Hepatic stellate cell (primary cell): ENCODE data around the gene SORL1-AS1.
A peak's percentile ranks its signal among the peaks of the same experiment; 100 is the strongest.

Source experiments
- DNase-seq: peaks from one replicate; pipeline ENCODE4 v3.0.0; 2011; ENCODE audit warnings: low spot score

The SORL1-AS1 gene

DNA sequence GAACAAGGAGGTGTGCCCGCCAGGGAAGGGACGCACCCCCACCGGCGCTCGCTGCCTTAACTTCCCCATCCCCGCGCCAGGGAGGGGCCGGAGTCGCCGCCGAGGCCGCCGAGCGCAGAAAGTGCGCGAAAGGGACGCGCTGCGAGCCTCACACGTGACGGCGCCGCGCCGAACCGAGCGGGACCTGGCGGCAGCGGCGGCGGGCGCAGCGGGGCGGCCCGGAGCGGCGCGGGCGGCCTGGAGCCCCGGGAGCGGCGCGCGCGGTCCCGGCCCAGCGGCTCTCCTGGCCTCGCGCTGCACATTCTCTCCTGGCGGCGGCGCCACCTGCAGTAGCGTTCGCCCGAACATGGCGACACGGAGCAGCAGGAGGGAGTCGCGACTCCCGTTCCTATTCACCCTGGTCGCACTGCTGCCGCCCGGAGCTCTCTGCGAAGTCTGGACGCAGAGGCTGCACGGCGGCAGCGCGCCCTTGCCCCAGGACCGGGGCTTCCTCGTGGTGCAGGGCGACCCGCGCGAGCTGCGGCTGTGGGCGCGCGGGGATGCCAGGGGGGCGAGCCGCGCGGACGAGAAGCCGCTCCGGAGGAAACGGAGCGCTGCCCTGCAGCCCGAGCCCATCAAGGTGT, 670 bp downstream of the SORL1-AS1 start, which contains the start of gene SORL1:
Gene SORL1, plus strand, starts transcription at position 329 of the 623 bp plus-strand sequence. Its CDS starts 18 bp downstream, at position 347.
- DNase-seq: peak; percentile 57

DNA sequence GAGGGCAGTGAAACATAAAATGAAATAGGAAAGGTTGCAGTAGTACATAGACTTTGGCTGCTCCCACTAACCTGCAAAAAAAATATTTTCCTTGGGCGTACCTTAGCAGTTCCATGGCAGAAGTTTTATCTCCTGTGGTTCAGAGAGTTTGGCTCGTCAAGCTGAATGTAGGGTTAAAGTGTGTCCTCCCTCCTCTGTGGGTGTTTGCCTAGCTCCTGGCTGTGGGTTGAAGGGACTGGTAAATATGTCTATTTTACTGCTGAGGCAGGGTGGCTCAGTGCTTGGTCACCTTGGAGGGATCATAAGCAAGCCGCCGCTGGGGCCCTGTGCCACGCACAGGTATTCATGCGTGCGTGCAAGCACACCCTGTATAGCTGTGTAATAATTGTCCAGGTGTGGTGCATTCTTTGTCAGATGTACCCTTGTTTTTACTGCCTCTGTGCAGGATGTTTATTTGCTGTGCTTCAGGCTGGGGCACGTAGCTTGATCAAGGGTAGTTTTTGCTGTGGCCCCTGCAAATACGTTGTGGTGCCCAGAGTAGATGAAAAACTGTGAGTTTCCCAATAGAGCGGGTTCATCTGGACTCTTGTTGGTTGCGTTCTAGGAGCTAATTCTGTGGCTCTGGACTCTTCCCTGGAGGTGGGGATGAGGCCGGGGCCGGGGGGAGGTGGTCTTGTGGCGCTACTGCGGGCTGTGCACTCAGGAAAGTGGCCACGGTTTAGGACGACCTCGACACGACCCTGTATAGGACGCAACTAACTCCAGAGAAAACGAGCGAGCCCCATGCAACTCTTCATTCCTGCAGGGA, 1.4 kb downstream of the SORL1-AS1 start:
- DNase-seq: no peak

DNA sequence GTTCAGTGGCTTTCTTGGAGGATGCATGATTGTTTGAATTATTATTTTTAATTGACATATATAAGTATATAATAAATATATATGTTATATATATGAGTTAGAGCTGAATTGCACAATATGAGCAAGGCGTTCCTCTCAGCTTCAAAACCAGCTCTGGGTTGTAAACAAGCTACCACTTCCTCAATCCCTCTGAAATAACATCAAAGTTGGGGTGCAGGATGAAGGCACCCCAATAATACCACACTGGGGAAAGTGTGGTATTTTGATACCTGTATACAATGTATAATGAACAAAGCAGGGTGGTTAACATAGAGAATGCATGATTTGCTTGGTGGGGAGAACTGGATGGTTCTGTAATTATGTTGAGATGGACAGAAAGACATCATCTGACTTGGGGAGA, 2.4 kb downstream of the SORL1-AS1 start:
- no peak for DNase-seq

- no peak for DNase-seq
Observed at GRCh38 chr11:121449626-121450025, 3.1 kb downstream of the SORL1-AS1 start.

DNA sequence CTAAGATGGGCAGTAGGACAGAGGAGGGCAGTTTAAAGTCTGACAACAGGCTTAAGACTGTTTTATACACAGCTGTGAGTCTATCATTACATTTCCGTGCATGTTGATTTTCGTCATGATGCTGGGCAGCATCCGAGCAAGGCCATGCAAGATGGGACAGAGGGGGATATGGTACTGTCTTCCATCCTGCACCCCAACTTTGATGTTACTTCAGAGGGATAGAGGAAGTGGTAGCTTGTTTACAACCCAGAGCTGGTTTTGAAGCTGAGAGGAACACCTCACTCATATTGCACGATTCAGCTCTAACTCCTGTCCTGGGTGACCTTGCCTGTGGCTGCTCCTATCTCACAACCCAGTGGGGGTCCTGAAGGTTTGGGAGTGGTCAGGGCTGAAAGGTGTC, 3.6 kb downstream of the SORL1-AS1 start:
- no peak for DNase-seq

GRCh38 chr11:121448431-121448941, 4.3 kb downstream of the SORL1-AS1 start:
- DNase-seq: no peak

DNA sequence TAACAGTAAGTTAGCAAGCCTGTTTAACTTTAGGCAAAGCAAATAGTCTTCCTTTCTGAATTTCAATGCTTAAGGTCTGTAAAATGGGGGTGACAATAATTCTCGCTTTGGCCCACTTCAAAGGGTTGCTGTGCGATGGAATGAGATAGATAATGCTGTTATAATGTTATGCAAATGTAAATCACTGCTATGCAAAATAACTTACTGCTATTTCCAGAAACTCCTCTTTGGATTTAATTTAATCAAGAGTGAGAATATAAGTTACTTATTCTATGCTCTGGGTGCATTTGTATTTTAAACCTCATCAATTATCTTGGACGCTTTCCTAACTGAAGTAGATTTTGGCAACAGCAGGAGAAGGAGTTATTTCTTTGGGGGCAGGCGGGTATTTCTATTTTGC, 4.8 kb downstream of the SORL1-AS1 start:
- no peak for DNase-seq

- DNase-seq: no peak
Observed at GRCh38 chr11:121446752-121447156, 6.0 kb downstream of the SORL1-AS1 start.

GRCh38 chr11:121445071-121445768, 7.5 kb downstream of the SORL1-AS1 start:
- DNase-seq: no peak

GRCh38 chr11:121444526-121444925, 8.2 kb downstream of the SORL1-AS1 start:
- no peak for DNase-seq

DNA sequence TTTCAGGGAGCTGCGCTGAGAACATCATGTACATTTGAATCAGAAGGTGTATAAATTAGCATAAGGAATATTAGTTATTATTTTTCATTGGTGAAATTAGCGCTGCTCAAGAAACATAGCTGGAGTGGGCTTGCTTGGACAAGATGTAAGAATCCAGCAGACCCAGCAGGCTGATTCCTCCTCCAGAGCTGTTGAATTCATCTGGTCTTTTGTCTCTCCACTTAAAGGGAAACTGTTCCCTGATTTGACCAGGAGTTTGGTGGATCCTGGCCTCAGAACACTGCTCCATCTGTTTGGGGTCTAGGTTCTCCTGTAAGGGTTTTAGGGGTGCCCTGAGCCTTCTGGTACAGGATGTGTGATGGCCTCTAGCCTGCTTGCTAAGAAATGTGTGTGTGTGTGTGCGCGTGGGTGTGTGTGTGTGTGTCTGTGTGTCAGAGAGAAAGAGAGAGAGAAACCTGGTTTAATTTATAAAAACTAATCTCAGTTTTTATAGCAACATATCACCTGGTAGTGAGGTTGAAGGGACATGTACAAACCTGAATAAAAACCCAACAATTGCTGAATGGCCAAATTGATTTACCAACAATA, 9.0 kb downstream of the SORL1-AS1 start:
- DNase-seq: no peak

DNA sequence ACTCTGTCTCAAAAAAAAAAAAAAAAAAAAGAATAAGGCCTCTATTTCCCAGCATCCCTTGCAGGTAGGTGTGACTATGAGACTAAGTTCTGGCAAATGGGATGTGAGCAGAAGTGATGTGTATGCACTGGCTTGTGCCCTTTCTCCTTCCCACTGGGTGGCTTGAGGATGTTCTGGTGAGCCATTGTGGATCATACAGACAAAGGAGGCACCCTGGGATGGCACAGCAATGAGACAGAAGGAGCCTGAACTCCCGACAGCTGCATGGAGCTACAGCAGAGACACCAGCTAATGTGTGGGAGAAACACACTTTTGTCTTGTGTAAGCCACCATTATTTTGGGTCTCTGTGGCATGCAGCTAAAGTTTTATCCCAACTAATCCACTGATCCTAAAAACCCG, 11.2 kb downstream of the SORL1-AS1 start:
- no peak for DNase-seq

DNA sequence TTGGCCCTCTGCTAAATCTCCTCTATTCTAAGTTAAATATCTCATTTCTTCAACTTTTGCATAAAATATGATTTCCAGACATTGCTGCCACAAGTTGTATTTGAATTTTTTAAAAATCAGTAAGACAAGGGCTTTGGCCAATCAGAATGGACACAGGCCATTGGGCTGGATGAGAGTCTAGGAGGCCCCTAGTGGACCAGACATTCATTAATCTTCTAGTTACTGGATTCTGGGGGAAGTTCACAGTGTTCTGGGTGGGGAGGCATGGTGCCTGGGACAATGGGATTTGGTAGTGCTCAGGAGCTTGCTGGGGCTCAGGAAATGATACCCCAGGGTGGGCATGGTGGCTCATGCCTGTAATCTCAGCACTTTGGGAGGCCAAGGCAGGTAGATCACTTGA, 13.0 kb downstream of the SORL1-AS1 start:
- DNase-seq: no peak

DNA sequence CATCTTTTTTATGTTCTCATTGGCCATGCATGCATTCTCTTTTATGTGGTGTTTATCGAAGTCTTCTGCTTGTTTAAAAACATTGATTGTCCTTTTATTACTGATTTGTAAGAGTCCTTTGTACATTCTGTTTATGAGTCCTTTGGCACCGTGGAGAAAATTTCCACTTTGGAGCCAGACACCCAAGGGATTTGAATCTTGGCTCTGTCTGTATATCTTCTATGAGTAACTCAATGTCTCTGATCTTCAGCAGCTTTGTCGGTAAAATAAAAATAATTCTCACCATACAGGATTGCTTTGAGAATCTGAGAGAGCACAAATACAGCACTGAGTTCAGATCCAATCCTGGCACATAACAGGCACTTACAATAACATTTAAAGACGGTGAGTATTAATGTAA, 13.4 kb downstream of the SORL1-AS1 start:
- DNase-seq: no peak

- no peak for DNase-seq
Observed at GRCh38 chr11:121437686-121438078, 15.1 kb downstream of the SORL1-AS1 start.

GRCh38 chr11:121437018-121437685, 15.6 kb downstream of the SORL1-AS1 start:
- DNase-seq: no peak

DNA sequence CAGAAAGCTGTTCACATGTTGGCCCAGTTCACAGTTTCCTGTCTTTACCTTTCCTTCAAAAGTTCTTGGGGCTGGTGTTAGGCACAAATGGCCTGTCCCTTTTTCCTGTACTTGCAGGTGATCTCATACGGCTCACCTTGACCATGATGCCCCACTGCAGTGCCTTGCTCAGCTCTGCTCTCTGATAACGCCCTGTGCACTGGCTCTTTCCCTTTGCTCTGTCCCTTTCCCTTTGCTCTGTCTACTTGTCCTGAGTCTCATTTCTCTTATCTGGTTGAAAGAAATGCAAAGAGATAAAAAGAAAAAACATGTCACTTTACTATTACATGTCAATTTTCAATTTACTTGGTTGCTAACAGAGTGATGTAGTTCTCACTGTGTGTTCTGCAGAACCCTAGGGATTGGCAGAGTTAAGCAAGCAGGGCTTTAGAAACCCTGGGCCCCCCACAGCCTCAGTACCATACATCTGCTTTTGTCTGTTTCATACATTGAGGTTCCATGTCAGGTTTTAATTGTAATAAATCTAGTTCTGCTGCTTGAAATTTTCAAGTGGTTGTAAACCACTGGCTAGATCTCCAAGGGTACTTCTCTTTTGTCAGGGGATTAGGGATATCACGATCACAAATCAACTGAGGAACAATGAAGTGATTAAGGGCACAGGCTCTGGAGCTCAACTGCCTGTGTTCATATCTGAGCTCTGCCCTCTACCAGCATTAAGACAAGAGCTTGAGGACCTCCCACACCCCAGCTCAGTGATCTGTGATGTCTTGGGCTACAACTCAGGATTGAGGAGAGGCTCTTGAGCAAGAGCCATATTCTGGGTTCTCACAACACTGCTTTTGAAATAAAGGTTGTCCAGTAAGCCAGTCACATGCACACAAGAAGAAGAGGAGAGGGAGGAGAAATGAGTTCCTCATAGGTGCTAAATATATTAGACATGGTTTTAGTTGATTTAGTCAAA, 16.9 kb downstream of the SORL1-AS1 start:
- no peak for DNase-seq

DNA sequence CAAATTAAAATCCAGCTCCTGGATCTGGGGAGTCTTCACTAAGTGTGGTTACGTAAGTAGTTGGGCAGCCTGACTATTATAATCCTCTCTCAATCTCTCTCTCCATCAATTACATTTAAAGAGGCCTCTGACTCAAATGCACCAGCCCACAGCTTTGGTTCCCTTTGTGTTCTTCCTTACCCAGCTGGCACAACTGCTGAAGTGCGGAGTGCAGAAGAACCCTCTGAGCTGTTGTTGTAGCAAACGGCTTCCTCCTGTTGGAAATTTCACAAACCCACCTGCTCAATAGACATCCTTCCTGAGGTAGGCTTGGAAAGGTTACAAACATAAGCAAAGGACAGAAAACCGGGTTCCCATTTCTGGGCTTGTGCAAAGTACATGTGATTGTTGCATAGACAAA, 17.6 kb downstream of the SORL1-AS1 start:
- no peak for DNase-seq

DNA sequence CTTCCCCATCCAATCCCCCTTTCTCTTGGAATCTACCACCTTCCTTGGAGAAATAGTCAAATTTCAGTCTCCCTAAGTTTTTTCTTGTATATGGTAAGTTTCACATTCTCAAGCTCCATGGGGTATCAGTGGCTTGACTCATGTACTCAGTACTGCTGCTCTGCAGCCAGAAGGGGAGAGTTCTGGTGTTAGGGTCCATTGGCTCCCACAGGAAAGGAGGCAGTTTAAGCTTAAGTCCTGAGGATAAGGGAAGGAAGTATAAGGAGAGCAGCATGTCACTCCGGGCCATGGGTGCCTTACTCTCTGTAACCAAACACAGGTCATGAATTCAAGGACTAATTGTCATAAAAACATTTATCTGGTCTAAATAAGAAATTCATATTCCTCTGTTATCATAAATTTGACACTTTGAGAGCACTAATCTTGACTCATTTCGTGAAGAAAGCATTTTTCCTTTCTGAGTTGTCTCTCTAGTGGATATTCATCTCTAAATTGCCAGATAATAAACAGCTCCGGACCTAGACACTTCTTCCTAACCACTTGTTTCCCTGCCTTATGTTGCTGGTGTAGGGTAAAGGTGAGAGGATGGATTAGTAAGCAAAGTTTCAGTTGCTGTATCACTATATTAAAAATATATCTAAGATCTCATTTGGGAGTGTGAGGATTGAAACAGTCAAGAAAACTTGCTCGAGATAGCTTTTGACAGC, 20.8 kb downstream of the SORL1-AS1 start:
- no peak for DNase-seq

DNA sequence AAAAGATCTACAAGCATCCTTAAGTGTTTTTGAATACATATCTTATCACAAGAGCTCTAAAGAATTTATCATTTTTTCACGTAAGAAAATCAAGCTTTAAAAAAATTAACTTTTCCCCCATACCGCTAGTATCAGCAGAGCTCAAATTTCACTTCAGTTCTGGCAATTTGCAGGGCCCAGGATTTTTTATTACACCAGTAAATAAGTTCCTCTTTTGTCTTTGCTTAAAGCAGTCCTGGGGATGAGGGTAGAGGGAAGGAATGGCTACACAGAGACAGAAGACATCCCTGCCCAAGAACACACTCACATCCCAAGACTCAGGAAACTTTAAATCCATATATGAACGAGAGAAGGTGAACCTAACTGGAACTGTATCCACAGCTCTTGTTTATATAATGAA, 23.2 kb downstream of the SORL1-AS1 start:
- DNase-seq: no peak
